Muscle of arm (tissue), 12 donors: ENCODE results near the gene ANKFN1. TPM values are rescaled to one million over a fixed set of nuclear protein-coding genes. Genes with fewer than 3 reads are reported as not detected.
"Not testable (repeated sequence)": the region's sequence is repeated elsewhere in the genome, so short reads cannot be mapped to it uniquely, and the experiment has no call there.

Experiments used
- DNase-seq: peaks from one replicate; pipeline ENCODE4 v3.0.0-alpha.2; 2013
- polyA plus RNA-seq, 12 donors: library from polyadenylated mRNA; unstranded; fragments of 120-200 nt; gene quantifications; one replicate each; pipeline ENCODE4 v1.2.1, GENCODE V29; 2013; ENCODE audit not compliant: insufficient read length in 12 of 12

ANKFN1 gene
- polyA plus RNA-seq, 12 donors, result 0.15 to 12.4 (median 2.1) TPM; not detected in 2

GRCh38 chr17:56182081-56182480 is 28.8 kb downstream of the ANKFN1 start:
- DNase-seq, result no peak

- no peak for DNase-seq
Measured at GRCh38 chr17:56184650-56185049, 31.4 kb downstream of the ANKFN1 start.

DNA sequence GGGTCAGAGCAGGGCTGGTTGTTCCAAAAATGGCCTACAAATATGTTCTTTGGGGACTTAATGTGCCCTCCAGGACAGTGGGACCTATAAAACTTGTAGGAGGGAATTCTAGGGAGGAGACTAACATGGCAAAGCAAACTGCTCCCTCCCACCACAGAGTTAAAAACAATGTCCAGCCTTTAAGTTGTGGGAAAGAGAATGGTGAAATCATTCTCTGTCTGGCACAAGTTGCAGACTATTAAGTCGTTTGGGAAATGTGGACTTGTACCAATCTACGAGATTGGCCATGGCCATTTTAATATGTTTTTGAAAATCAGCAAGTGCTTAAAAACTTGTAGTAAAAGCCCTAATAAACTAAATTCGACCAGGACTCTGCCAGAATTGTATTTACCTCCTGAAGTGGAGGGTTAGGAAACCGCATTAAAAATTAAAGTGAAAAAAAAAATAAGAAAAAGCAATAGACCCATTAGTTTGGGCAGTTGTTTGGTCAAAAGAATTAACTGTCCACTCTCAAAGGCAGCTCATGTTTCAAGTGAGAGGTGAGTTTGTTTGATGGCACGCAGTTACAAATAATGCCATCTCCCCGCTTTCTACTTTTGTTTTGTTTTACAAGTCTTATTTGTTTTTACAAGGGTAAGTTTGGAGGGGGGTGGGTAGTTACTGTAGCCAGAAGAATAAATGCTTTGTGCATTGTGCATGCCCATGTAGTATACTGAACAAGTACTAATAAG is 32.4 kb downstream of the ANKFN1 start:
- no peak for DNase-seq

GRCh38 chr17:56186222-56186786 is 33.0 kb downstream of the ANKFN1 start:
- no peak for DNase-seq

DNA sequence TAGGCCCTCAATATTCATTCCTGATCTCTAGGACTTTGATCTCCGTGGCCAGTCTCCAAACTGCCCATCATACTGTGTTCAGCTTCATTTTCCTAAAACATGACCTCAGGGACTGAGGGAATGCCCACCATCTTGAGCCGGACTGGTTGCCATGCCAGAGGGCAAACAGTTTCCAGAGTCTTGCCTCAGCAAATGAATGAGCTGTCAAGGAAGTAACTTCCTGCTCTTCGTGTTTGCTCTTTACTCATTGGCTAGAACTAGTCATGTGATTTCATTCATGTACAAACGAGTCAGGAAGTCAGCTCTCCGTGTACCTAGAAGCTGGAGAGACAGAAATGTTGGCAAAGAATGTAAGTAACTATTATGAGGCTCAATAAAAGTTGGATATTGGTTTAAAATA is 50.2 kb downstream of the ANKFN1 start:
- no peak for DNase-seq

DNA sequence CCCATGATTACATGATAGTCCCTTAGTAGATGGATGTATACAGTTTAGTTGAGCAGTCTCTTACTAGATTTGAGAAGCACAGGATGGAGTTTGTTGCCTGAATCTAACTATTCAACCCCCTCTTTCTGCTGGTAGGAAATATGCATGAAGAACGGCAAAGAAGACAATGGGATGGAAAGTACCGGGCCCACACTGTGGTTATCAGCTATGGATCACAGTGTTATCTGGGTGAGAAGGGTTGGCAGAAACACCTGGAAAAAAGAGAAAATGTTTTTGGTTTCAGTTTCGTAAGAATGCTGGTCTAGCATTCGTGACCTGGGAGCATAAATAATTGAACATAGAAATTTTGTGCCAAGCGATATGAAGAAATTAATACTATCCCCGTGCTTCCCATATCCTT is 53.1 kb downstream of the ANKFN1 start:
- DNase-seq, result no peak

DNA sequence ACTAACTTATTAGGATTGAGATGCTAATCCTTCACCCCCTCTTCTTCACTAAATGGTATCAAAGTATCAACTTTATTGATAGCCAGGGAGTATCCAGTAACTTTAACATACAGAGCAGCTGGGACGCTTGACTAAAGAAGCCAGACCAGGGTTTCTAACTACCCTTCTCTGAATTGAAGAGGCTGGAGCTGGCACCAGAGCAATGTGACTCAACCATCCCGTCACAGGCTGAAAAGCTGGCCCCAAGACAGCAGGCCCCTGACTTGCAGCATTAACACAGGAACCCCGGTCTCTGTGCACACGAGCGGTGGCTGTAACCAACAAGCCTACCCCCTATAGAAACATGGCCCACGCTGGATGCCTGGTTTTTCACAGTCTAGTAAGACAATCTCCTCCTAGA is 59.8 kb downstream of the ANKFN1 start:
- DNase-seq, result no peak

DNA sequence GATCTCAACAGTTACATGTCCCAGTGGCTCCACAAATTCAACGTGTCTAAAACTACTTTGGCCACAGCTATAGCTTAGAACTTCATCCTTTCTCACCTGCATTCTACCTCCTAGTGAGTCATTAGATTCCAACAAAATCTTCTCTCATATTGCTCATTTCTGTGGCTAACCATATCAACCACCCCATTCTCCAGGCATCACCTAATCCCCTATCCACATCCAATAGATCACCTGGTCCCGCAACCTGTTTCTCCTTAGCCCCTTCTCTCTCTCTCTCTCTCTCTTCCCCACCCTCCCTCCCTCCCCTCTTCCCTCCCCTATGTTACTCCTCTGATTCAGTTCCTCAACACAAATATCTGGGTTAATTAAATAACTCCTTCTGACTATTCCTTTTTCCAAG is 64.6 kb downstream of the ANKFN1 start:
- DNase-seq, result no peak

DNA sequence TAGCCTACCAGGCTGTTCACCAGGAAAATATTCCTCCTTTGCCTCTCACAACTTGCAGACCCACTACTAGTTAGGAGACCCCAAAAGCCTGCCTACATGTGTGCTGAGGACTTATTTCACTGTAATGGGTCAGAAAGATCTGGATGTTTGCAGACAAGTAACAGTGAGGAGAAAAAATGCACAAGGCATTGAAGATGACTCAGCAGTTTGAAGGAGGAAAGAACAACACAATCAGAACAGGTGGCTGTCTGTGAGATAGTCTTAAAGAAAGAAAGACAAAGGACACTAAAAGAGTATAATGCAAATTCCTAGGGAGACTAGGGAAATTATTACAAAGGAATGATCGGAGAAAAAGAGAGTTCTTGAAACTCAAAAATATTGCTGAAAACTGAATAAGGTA is 69.0 kb downstream of the ANKFN1 start:
- DNase-seq, result no peak

DNA sequence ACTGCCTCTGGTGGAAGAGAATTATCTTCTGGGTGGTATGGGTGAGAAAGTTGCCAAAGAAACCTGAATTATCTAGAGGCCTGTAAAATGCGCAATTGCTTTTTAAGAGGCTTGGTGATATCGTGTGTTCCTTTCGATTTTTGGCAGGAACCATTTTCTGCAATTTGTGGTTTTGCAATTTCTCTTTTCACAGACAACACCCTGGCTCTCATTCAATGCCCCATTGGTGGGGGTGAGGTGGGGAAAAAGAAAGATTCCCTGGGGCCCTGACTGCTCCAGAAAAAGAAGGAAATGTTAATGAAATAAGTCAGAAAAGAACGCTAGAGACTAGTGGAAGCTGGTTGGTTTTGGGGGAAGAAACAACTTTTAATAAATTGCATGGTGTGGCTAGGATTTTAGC is 77.4 kb downstream of the ANKFN1 start:
- no peak for DNase-seq

GRCh38 chr17:56231252-56231651 is 78.0 kb downstream of the ANKFN1 start:
- no peak for DNase-seq

DNA sequence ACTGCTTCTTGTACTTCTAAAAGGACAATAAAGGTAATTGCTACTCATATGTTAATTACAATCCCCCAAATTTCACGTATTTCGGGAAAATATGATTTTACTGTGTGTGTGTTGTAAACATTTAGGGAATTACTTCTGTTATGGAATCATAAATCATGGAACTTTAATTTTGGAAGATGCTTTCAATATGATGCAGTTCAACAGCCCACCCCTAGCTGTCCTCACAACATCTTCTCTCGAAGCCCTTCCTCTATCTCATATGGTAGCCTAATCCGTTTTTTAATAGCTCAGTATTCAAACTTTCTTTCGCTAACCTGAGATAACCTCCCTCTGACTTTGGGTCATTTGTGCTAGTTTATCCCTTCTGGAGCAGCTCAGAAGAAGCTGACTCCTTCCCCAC is 78.4 kb downstream of the ANKFN1 start:
- no peak for DNase-seq

- no peak for DNase-seq
Measured at GRCh38 chr17:56244268-56244890, 91.1 kb downstream of the ANKFN1 start.

GRCh38 chr17:56247816-56248215 is 94.5 kb downstream of the ANKFN1 start:
- no peak for DNase-seq

- DNase-seq, result no peak
Measured at GRCh38 chr17:56257075-56257474, 103.8 kb downstream of the ANKFN1 start.

DNA sequence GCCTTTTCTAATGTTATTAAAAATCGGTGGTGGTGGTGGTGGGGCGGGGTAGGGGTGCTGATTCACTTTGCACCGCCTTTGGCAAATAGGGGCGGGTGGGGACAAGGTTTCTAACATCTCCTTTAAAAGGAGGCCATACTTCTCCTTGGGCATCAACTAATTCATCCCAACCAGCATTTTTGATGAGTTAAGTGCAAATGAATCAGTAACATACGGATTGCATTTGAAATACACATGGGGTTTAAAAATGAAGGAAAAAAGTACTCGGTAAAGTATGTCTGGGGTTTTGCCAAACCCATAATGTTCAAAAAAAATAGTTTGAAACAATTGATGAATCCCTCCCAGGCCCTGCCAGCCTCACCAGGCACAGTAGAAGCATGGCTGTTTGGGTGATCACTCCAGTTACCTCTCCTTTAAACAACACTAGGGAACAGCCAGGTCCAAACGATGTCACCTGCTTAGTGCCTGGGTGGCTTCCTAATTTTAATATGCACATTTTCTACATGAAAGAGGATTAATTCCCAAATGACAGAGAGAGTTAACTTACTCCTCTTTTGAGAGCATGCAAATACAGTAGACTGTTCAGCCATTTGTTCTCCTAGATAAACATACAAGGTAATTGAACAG is 107.2 kb downstream of the ANKFN1 start:
- DNase-seq, result no peak

DNA sequence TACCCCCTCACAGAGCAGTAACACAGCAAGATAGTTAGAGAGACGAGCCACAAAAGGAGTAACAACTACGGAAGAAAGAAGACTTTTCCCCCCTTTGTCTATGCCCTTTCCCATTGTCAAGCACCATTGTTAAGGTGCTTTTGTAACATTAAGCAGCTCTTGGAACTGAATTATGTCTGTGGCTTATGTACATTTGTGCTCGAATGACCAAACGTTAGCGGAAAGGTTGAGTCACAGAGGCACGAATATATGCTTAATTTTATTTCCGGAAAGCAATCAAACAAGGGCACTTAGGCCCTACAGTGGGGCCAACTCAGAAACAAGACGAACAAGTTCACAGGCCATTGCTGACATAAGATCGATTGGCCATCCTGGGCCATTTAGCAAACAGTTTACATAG is 109.5 kb downstream of the ANKFN1 start:
- DNase-seq, result no peak

DNA sequence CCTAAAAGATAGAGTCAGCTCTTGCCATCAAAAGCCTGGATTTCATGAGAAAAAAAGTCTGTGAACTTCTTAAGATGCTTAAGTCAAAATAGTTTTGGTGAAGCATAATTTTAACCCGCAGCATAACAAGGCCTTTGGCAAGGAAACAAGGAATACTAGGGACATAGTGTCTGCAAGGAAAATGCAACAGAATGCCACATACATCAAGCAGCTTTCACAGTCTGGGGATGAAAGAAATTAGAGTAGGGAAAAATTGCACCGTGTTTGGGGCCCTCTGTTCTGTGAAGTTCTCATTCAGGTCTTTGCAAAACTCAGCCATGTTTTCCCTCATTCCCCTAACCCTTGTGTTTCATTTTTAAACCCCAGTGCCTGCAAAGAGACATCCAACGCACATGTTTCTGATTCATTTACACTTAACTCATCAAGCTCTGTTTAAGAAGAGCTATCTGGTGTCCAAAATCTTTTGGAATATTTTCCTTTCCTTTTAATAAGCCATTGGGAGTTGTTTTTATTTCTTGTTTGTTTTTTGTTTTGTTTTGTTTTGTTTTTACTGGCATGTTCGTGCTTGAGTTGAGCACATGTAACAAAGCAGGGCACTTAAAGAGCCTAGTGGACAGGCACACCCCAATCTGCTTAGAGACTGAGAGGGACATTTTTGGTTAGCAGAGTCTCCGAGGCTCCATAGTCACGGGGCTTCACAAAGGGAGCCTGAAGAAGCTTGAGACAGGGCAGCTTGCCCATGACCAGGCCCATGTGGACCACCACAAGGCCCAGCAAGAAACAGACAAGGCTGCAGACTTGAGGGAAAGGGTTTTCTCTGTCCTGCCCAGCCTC is 116.5 kb downstream of the ANKFN1 start:
- peak; percentile 9 for DNase-seq

DNA sequence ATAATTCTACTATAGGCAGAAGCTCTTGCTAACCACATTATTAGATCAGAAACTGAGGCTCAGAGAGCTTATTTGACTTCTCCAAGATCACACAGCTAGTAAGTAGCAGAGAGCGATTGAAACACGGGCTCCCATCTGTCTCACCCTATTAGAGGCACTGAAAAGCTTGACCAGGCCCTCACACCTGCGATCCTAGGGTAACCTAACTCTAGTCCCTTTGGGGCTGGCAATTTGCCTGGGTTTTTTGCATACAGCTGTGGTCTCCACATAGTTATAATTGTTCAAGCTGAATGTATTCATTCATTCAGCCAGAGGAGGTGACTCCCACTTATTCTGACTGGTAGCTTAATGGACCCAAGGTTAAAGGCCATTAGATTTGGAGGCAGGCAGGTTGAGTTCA is 121.2 kb downstream of the ANKFN1 start:
- no peak for DNase-seq

GRCh38 chr17:56284482-56284881 is 131.2 kb downstream of the ANKFN1 start:
- no peak for DNase-seq

DNA sequence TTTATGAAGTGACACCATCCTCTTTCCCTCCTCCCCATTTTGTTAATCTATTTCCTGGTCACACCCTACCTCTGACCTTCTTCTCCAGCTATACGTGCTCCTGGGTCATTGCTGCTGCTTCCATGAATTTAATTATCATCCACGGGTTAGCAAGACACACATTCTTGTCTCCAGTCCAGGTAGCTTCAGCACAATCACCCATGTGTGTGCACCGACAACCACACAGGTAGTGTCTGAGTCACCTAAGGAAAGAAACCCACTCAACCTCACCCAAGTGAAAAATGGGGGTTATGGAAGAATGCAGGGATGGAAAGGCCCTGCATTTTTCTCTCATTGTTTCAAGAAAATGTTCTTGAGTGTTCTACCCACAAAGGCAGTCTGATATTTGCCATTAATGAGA is 135.5 kb downstream of the ANKFN1 start:
- DNase-seq, result not testable (repeated sequence)

DNA sequence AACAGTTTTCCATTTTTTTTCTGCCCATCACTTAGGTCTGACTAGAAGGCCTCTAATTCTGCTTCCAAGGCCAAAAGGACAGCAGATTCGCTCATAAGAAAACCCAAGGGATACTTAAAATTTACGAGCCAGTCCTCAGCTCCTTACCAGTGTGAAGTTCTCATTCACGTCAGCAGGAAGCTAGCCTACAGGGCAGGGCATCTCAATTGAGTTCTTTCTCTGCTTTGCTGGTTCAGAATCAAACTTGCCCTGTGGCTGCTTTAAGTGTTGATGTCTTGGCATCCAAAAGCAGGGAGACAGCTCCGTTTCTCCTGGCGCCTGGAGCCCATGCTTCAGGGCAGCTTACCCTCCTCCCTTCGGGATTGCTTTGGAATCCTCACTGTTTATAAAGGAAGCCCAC is 136.0 kb downstream of the ANKFN1 start:
- no peak for DNase-seq
